Gastroesophageal sphincter (tissue), 4 donors: ENCODE data around the gene NEDD8. TPM values are rescaled to one million over a fixed set of nuclear protein-coding genes. Genes with fewer than 3 reads are reported as not detected.

Experiments
- ATAC-seq: fragments of 150-250 bp; one replicate; pipeline ENCODE4 v1.9.1; 2016; ENCODE audit warnings: mild to moderate bottlenecking, moderate library complexity
- H3K27ac ChIP-seq, 4 donors: fragments of 200-600 bp; sonication (generic) in 3 of 4; 1 replicate in 3 of 4; 2 replicates in 1 of 4; pipeline ENCODE4 v1.5.1; 2016 to 2019
- H3K27me3 ChIP-seq: fragments of 200-600 bp; sonication (generic); one replicate; pipeline ENCODE4 v1.5.1; 2019
- H3K36me3 ChIP-seq, 2 donors: fragments of 200-600 bp; sonication (generic); one replicate each; pipeline ENCODE4 v1.5.1; 2019; ENCODE audit warnings: control low read depth in 1 of 2
- H3K4me1 ChIP-seq, 3 donors: fragments of 200-600 bp; sonication (generic); 1 replicate in 2 of 3; 2 replicates in 1 of 3; pipeline ENCODE4 v1.5.1; 2016 to 2019; ENCODE audit warnings: control low read depth in 2 of 3
- H3K4me3 ChIP-seq, 2 donors: fragments of 200-600 bp; sonication (generic); one replicate each; pipeline ENCODE4 v1.5.1; 2019; ENCODE audit warnings: mild to moderate bottlenecking in 1 of 2, moderate library complexity in 1 of 2
- H3K9me3 ChIP-seq, 3 donors: fragments of 200-600 bp; sonication (generic); one replicate each; pipeline ENCODE4 v1.5.1; 2017 to 2019; ENCODE audit warnings: control low read depth in 2 of 3
- EP300 ChIP-seq: sonication (generic); formaldehyde crosslinking; IDR thresholded peaks from one replicate; pipeline ENCODE4 v1.6.1; 2017; ENCODE audit warnings: antibody characterized with exemption, mild to moderate bottlenecking
- POLR2A ChIP-seq, 2 donors: fragments of 450-650 bp; IDR thresholded peaks; one replicate each; pipeline ENCODE4 v1.6.1; 2017; ENCODE audit warnings: antibody characterized with exemption in 2 of 2, mild to moderate bottlenecking in 2 of 2, moderate library complexity in 1 of 2
- POLR2AphosphoS5 ChIP-seq: sonication (generic); formaldehyde crosslinking; IDR thresholded peaks from one replicate; pipeline ENCODE4 v1.6.1; 2017; ENCODE audit warnings: antibody characterized with exemption
- WGBS, 2 donors: methylation state at CpG; one replicate each; pipeline ENCODE4 v1.1.5; 2018; ENCODE audit warnings: low coverage in 1 of 2; 5-methylcytosine and 5-hydroxymethylcytosine counted together
- total RNA-seq, 4 donors: library from RNA; depleted of rRNA; stranded (reverse); fragments of >200 nt; gene quantifications; one replicate each; pipeline ENCODE4 v1.1.0, GENCODE V29; 2016
- TF ChIP-seq, protein P1 (sequence below), 4 experiments: fragments of 200-600 bp in 2 of 4; fragments of 450-650 bp in 2 of 4; sonication (generic) in 1 of 4; IDR thresholded peaks; one replicate each; pipeline ENCODE4 v1.5.1; 2017 to 2019; ENCODE audit warnings: antibody characterized with exemption in 4 of 4, mild to moderate bottlenecking in 2 of 4, moderate library complexity in 2 of 4

The NEDD8 gene
- total RNA-seq, 4 donors from 2014 or later = 136 to 193 (median 168) TPM

- H3K27ac ChIP-seq = peak overlapping the region in 3 of 4 donors; percentile 72 to 83 (median 81)
- peak overlapping the region in 1 of 2 donors; percentile 77 for H3K4me3 ChIP-seq
- WGBS, 2 donors = 0% methylated on average over 3 of the region's 3 CpGs; no CpG with 5 or more reads in 1 of the 2 donors
- H3K9me3 ChIP-seq = no peaks in the 10 kb centered on the region
- no peaks in the 10 kb centered on the region for H3K27me3 ChIP-seq
- ATAC-seq = no peak
- TF ChIP-seq EP300 = no peak
- TF ChIP-seq, protein P1, sequence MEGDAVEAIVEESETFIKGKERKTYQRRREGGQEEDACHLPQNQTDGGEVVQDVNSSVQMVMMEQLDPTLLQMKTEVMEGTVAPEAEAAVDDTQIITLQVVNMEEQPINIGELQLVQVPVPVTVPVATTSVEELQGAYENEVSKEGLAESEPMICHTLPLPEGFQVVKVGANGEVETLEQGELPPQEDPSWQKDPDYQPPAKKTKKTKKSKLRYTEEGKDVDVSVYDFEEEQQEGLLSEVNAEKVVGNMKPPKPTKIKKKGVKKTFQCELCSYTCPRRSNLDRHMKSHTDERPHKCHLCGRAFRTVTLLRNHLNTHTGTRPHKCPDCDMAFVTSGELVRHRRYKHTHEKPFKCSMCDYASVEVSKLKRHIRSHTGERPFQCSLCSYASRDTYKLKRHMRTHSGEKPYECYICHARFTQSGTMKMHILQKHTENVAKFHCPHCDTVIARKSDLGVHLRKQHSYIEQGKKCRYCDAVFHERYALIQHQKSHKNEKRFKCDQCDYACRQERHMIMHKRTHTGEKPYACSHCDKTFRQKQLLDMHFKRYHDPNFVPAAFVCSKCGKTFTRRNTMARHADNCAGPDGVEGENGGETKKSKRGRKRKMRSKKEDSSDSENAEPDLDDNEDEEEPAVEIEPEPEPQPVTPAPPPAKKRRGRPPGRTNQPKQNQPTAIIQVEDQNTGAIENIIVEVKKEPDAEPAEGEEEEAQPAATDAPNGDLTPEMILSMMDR (IDR thresholded peaks at IDR 0.05) = no peak
- peaks cover 0 to 70% of the 10 kb centered on the region in 2 donors for H3K36me3 ChIP-seq
- peaks cover 0 to 30% (median 10%) of the 10 kb centered on the region in 3 donors for H3K4me1 ChIP-seq
These were observed 43.1 kb downstream of the NEDD8 start for GRCh38 chr14:24189059-24189375.

DNA sequence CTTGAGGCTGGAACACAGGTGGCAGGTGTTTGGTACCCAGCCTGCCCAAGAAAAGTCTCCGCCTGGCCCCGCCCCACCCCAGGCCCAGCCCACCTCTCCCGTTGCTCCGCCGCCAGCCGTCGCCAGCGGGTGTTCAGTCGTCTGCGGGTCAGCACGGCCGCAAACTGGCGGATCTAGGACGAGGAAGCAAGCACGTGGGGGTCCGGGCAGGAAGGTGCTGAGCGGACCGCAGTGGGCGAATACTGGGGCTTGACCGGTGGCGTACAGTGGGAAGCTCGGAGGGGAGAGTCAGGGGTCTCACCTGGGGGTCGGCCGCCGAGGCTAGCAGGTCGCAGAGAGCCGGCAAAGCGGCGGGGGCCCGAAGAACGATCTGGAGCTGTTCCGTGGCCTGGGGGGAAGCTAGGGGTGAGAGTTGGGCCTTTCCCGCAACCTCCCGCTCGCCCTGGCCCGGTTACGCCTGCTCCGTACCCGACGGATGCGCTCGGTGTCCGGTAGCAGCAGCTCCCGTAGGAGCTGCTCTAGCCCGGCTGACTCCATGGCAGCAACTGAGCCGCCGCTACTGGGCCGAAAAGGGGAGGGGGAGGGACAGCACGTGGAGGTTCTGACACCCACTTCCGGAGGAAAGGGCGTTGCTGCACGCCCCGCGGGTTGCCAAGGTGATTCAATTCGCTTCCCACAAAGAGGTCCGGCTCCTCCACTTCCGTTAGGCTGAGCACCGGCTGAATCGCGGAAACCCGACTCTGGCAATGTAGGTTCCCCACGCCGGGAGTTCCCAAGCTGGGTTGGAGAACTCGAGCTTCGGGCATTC lies 43.7 kb downstream of the NEDD8 start, which contains the start of gene IPO4:
Gene IPO4, minus strand, starts transcription at position 566 of the 808 bp plus-strand sequence. Its CDS starts 29 bp downstream, at position 537.
- Histone ChIP-seq H3K27me3 (no peaks in the 10 kb centered on the region), H3K4me1 (peaks cover 0 to 28% (median 10%) of the 10 kb centered on the region in 3 donors), H3K36me3 (peaks cover 0 to 70% of the 10 kb centered on the region in 2 donors), H3K27ac (peak within 1 kb of the TSS; percentile 2 to 83 (median 76)), H3K4me3 (peak within 1 kb of the TSS; percentile 57 to 77), H3K9me3 (no peaks in the 10 kb centered on the region)
- ATAC-seq = peak; percentile 97
- 2% methylated on average over 7 of the region's 65 CpGs; no CpG with 5 or more reads in 1 of the 2 donors for WGBS, 2 donors
- TF ChIP-seq POLR2A (IDR thresholded peaks at IDR 0.05) = peak; percentile 45 to 58
- peak; percentile 82 for TF ChIP-seq POLR2AphosphoS5
- no peak for TF ChIP-seq EP300
- TF ChIP-seq, protein P1 (IDR thresholded peaks at IDR 0.05) = no peak

DNA sequence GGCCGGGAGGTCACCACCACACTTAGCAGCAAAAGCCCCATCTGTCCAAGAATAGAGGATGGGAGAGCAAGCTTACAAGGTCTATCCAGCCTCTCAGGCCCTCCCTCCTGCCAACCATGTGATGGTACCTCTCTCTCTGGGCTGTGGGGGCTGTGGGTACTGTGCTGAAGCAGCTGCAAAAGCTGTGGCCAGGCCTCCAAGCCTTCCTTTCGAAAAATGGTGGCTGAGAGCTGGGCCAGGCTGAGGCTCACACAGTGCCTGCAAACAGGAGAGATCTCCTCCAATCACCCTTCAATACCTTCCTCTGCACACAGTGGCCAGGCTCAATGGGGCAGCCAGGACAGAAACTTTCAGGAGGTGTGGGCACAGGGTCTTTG lies 44.6 kb downstream of the NEDD8 start:
- peak overlapping the region in 3 of 4 donors; percentile 72 to 83 (median 81) for H3K27ac ChIP-seq
- peaks cover 0 to 28% (median 10%) of the 10 kb centered on the region in 3 donors for H3K4me1 ChIP-seq
- H3K36me3 ChIP-seq = peaks cover 0 to 70% of the 10 kb centered on the region in 2 donors
- peak overlapping the region in 1 of 2 donors; percentile 77 for H3K4me3 ChIP-seq
- TF ChIP-seq POLR2A (IDR thresholded peaks at IDR 0.05) (no peak), EP300 (no peak), POLR2AphosphoS5 (no peak)
- TF ChIP-seq, protein P1 (IDR thresholded peaks at IDR 0.05) = no peak
- H3K27me3 ChIP-seq = no peaks in the 10 kb centered on the region
- no peak for ATAC-seq
- H3K9me3 ChIP-seq = no peaks in the 10 kb centered on the region
- 100% methylated on average over 1 of the region's 2 CpGs; no CpG with 5 or more reads in 1 of the 2 donors for WGBS, 2 donors

GRCh38 chr14:24186831-24187538 lies 45.2 kb downstream of the NEDD8 start:
- H3K36me3 ChIP-seq = peaks cover 0 to 70% of the 10 kb centered on the region in 2 donors
- TF ChIP-seq, protein P1 (IDR thresholded peaks at IDR 0.05) = no peak
- TF ChIP-seq POLR2AphosphoS5 (no peak), EP300 (no peak), POLR2A (IDR thresholded peaks at IDR 0.05) (no peak)
- H3K27me3 ChIP-seq = no peaks in the 10 kb centered on the region
- ATAC-seq = no peak
- H3K4me3 ChIP-seq = no peak overlapping the region
- H3K4me1 ChIP-seq = peaks cover 0 to 22% (median 10%) of the 10 kb centered on the region in 3 donors
- no peak overlapping the region for H3K27ac ChIP-seq
- WGBS, 2 donors = 80 to 97% methylated on average over 1 to 6 of the region's 10 CpGs
- H3K9me3 ChIP-seq = no peaks in the 10 kb centered on the region
